Measurements from ENCODE around the gene TRIM66.

DNA sequence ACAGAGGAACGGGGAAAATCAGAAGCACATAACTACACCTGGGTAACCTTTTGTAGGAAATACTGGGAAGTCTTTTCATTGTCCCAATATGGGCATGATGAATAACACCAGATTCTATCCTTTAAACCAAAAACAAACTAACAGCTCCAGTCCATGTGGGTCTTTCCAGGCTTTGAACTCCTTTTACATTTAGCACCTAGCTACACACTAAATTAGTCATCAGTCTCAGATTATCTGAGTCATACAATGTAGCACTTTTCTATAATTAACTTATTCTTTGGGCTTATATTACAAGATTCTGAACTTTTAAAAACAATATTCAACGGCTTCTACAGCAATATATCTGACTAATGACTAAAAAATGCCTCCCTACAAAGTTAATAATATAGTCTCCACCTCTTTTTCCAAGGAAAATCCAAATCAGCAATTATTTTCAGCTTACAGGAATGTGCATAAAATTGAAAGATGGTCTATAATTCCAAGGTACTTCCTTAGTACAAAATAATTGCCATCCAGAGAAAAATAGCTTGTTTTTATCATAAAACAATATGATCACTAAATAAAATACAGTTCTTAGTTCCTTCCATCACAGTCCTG lies 114.8 kb downstream of the TRIM66 start:
- TF ChIP-seq CTCF (IDR thresholded peaks at IDR 0.05) (no peak), POLR2A (IDR thresholded peaks at IDR 0.05) (no peak)
